K562 (cell line): ENCODE results near the gene ADAT1. TPM values are rescaled to one million over a fixed set of nuclear protein-coding genes. Genes with fewer than 3 reads are reported as not detected.

Source experiments
- ATAC-seq: fragments of 200-7000 bp; cut with Tn5 transposase; 3 replicates; pipeline ENCODE4 v1.9.1; 2020; ENCODE audit warnings: moderate library complexity
- BruUV-seq: library from RNA; stranded (reverse); fragments of 400-500 nt; replicated peaks from 2 replicates; lab custom pipeline; 2021; lab: Mats Ljungman, UMichigan
- CTCF ChIA-PET: fragments of 300-600 bp; formaldehyde crosslinking; extraction: SDS; loops from one replicate; lab custom pipeline; 2021; ENCODE audit warnings: low intra/inter-chr PET ratio; lab: Yijun Ruan, JAX
- POLR2A ChIA-PET: fragments of 300-600, 350-650 bp; sonication (Branson Sonifier 250); formaldehyde crosslinking; extraction: SDS; loops from one replicate; lab custom pipeline; 2021; ENCODE audit warnings: antibody characterized with exemption, inconsistent platforms; lab: Yijun Ruan, JAX
- DNase-seq, 4 experiments: peaks; one replicate each; pipeline versions ENCODE4 v3.0.0 to v3.0.0-alpha.2; 2011 to 2018; ENCODE audit warnings: low spot score in 3 of 4, mixed read lengths in 3 of 4; ENCODE audit errors: extremely low read depth in 1 of 4
- FAIRE-seq: peaks from 2 replicates; lab custom pipeline; 2011; peaks lifted over from hg19 to GRCh38; lab: Jason Lieb, UNC
- H2AFZ ChIP-seq: 2 replicates; pipeline ENCODE4 v1.6.0; 2011; ENCODE audit warnings: low read depth, low read length, control low read depth, inconsistent platforms
- H3K27ac ChIP-seq: fragments of 200-600 bp; 3 replicates; pipeline ENCODE4 v1.8.0; 2011; ENCODE audit warnings: low read depth, mild to moderate bottlenecking, control low read depth, inconsistent platforms, low read length, moderate library complexity, mixed read lengths; ENCODE audit errors: extremely low read depth
- H3K27me3 ChIP-seq, 2 experiments: fragments of 300-600 bp in 1 of 2; 2 replicates in 1 of 2; 3 replicates in 1 of 2; pipeline versions ENCODE4 v1.6.0 to v1.8.0; 2011; ENCODE audit warnings: inconsistent platforms in 2 of 2, low read length in 2 of 2, mild to moderate bottlenecking in 1 of 2, mixed read lengths in 1 of 2, moderate library complexity in 1 of 2; ENCODE audit not compliant: control insufficient read depth in 2 of 2, insufficient read depth in 2 of 2
- H3K36me3 ChIP-seq: fragments of 300-600 bp; 3 replicates; pipeline ENCODE4 v1.8.0; 2011; ENCODE audit warnings: mild to moderate bottlenecking, low read length, inconsistent platforms; ENCODE audit not compliant: control insufficient read depth, insufficient read depth
- H3K4me1 ChIP-seq, 2 experiments: fragments of 200-600 bp in 1 of 2; replicated peaks in 1 of 2; 2 replicates in 1 of 2; 3 replicates in 1 of 2; pipeline versions ENCODE4 v1.5.1 to v1.8.0; 2011; ENCODE audit warnings: inconsistent platforms in 2 of 2, low read length in 2 of 2, mild to moderate bottlenecking in 1 of 2, mixed read lengths in 1 of 2, moderate library complexity in 1 of 2; ENCODE audit not compliant: control insufficient read depth in 2 of 2, insufficient read depth in 2 of 2
- H3K4me2 ChIP-seq: 2 replicates; pipeline ENCODE4 v1.6.1; 2011; ENCODE audit warnings: low read length, control low read depth, inconsistent platforms, mixed read lengths; ENCODE audit not compliant: insufficient read depth
- H3K4me3 ChIP-seq: fragments of 200-600 bp; sonication (generic), shearing (Covaris generic); 2 replicates; pipeline ENCODE4 v1.5.1; 2016; ENCODE audit warnings: control low read depth, inconsistent platforms
- H3K79me2 ChIP-seq: fragments of 200-600 bp; 3 replicates; pipeline ENCODE4 v1.8.0; 2011; ENCODE audit warnings: low read length, inconsistent platforms; ENCODE audit not compliant: control insufficient read depth, insufficient read depth
- H3K9ac ChIP-seq, 2 experiments: 2 replicates each; pipeline versions ENCODE4 v1.6.0 to v1.6.1; 2011; ENCODE audit warnings: low read depth in 2 of 2, low read length in 2 of 2, control low read depth in 1 of 2, inconsistent platforms in 1 of 2, mild to moderate bottlenecking in 1 of 2, mixed read lengths in 1 of 2; ENCODE audit not compliant: insufficient read depth in 1 of 2
- H3K9me1 ChIP-seq: one replicate; pipeline ENCODE4 v1.6.0; 2011; ENCODE audit warnings: inconsistent platforms, mild to moderate bottlenecking, low read length, moderate library complexity; ENCODE audit not compliant: control insufficient read depth, insufficient read depth
- H3K9me3 ChIP-seq: replicated peaks from 2 replicates; pipeline ENCODE4 v1.5.1; 2011; ENCODE audit warnings: low read depth, low read length, inconsistent platforms; ENCODE audit not compliant: control insufficient read depth, insufficient read depth
- H4K20me1 ChIP-seq: replicated peaks from 2 replicates; pipeline ENCODE4 v1.6.1; 2011; ENCODE audit warnings: low read length, inconsistent platforms, mixed read lengths; ENCODE audit not compliant: control insufficient read depth, insufficient read depth
- BRF1 ChIP-seq: IDR thresholded peaks from 3 replicates; pipeline ENCODE4 v1.6.1; 2011; ENCODE audit warnings: borderline replicate concordance, mild to moderate bottlenecking; ENCODE audit not compliant: insufficient read length; ENCODE audit errors: extremely low read depth
- CHCHD3 ChIP-seq: fragments of 250-450 bp; sonication (Bioruptor Pico); IDR thresholded peaks from 2 replicates; pipeline ENCODE4 v2.1.2; 2022; ENCODE audit warnings: mild to moderate bottlenecking
- EHMT2 ChIP-seq: fragments of 450-650 bp; IDR thresholded peaks from 2 replicates; pipeline ENCODE4 v1.6.1; 2018; ENCODE audit warnings: antibody characterized with exemption
- FOS ChIP-seq: IDR thresholded peaks from 3 replicates; pipeline ENCODE4 v1.6.1; 2011; ENCODE audit not compliant: insufficient read length; ENCODE audit errors: extremely low read depth
- HMG20B ChIP-seq: fragments of 250-450 bp; sonication (Bioruptor Pico); IDR thresholded peaks from 2 replicates; pipeline ENCODE4 v1.5.0; 2021; ENCODE audit warnings: mild to moderate bottlenecking
- ILK ChIP-seq: fragments of 450-650 bp; IDR thresholded peaks from 2 replicates; pipeline ENCODE4 v1.6.1; 2016; ENCODE audit warnings: missing genetic modification characterization, low read depth, mild to moderate bottlenecking, missing compliant biosample characterization, moderate library complexity, borderline replicate concordance
- MCM2 ChIP-seq: fragments of 450-650 bp; IDR thresholded peaks from 2 replicates; pipeline ENCODE4 v1.6.1; 2017; ENCODE audit warnings: low read depth, mild to moderate bottlenecking
- MECOM ChIP-seq: fragments of 250-450 bp; sonication (Bioruptor Pico); IDR thresholded peaks from 2 replicates; pipeline ENCODE4 v1.8.0; 2022; ENCODE audit warnings: inconsistent platforms
- NFATC3 ChIP-seq: fragments of 450-650 bp; IDR thresholded peaks from 2 replicates; pipeline ENCODE4 v1.6.1; 2017; ENCODE audit warnings: mild to moderate bottlenecking
- NR3C1 ChIP-seq: sonication (generic); formaldehyde crosslinking; IDR thresholded peaks from 2 replicates; pipeline ENCODE4 v1.8.1; 2022; ENCODE audit warnings: missing genetic modification reagents
- SMARCA5 ChIP-seq: fragments of 450-650 bp; IDR thresholded peaks from 2 replicates; pipeline ENCODE4 v1.6.1; 2016
- SREBF2 ChIP-seq: sonication (generic); formaldehyde crosslinking; IDR thresholded peaks from 2 replicates; pipeline ENCODE4 v1.4.0; 2020; ENCODE audit warnings: mild to moderate bottlenecking, missing genetic modification reagents
- YY1 ChIP-seq, 3 experiments: IDR thresholded peaks; 2 replicates each; pipeline ENCODE4 v1.6.1; 2011; ENCODE audit warnings: low read length in 2 of 3, mild to moderate bottlenecking in 2 of 3, moderate library complexity in 2 of 3, borderline replicate concordance in 1 of 3, control low read depth in 1 of 3, low read depth in 1 of 3; ENCODE audit not compliant: insufficient read depth in 3 of 3, insufficient replicate concordance in 2 of 3, control insufficient read depth in 1 of 3, insufficient read length in 1 of 3; ENCODE audit errors: extremely low read depth in 1 of 3
- ZKSCAN1 ChIP-seq: fragments of 150-350 bp; IDR thresholded peaks from 2 replicates; pipeline ENCODE4 v1.6.1; 2016; ENCODE audit warnings: low read depth, low read length
- ZNF384 ChIP-seq: IDR thresholded peaks from 2 replicates; pipeline ENCODE4 v1.6.1; 2012; ENCODE audit warnings: low read depth, low read length, improper control_type of control experiment
- WGBS: fragments of 100-300 bp; shearing (Covaris generic); methylation state at CpG from one replicate; pipeline ENCODE4 v1.1.6; 2016; ENCODE audit warnings: low coverage, mixed read lengths; ENCODE audit not compliant: insufficient coverage; ENCODE audit errors: missing lambda C conversion rate; 5-methylcytosine and 5-hydroxymethylcytosine counted together
- in situ Hi-C: fragments of 300-500 bp; cut with MboI; formaldehyde crosslinking; loops from 4 replicates; pipeline ENCODE4 v1.15.0; 2018; ENCODE audit warnings: inconsistent platforms, mixed read lengths
- intact Hi-C: fragments of 100-400 bp; cut with micrococcal nuclease; formaldehyde crosslinking; loops from 2 replicates; pipeline ENCODE4 v1.14.2; 2022
- polyA plus RNA-seq, 8 experiments: library from polyadenylated mRNA; depleted of rRNA in 4 of 8; stranded (reverse) in 5 of 8; unstranded in 3 of 8; fragments of >200 nt; fragmentation: Nextera tagmentation in 2 of 8; fragmentation: Illumina TruSeq in 1 of 8; extraction: Ambion mirVana in 2 of 8; extraction: Trizol in 1 of 8; gene quantifications; 2 replicates each; pipeline versions ENCODE4 v1.2.1 to v1.2.3, GENCODE V29; 2011 to 2014; ENCODE audit warnings: inconsistent platforms in 1 of 8, missing spikeins in 1 of 8
- total RNA-seq, 7 experiments: library from RNA; depleted of rRNA in 6 of 7; stranded (reverse); fragments of >200 nt in 6 of 7; fragmentation: Illumina TruSeq in 2 of 7; extraction: Trizol in 2 of 7; gene quantifications; 2 replicates each; pipeline versions ENCODE4 v1.2.1 to v1.2.3, GENCODE V29; 2011 to 2021; ENCODE audit warnings: low replicate concordance in 1 of 7
- TF ChIP-seq, protein P1 (sequence below): fragments of 450-650 bp; formaldehyde crosslinking; IDR thresholded peaks from 2 replicates; pipeline ENCODE4 v1.4.0; 2022; ENCODE audit warnings: missing genetic modification characterization
- TF ChIP-seq, protein P2 (sequence below): sonication (generic); formaldehyde crosslinking; IDR thresholded peaks from 2 replicates; pipeline ENCODE4 v1.4.0; 2020; ENCODE audit warnings: mild to moderate bottlenecking, missing genetic modification reagents

ADAT1 gene
- total and polyA plus RNA-seq, 9 of the 15 experiments (the other 6 are each of a cell fraction or from before 2014, with no cell fraction given) = 16.0 to 36.7 (median 28.2) TPM

DNA sequence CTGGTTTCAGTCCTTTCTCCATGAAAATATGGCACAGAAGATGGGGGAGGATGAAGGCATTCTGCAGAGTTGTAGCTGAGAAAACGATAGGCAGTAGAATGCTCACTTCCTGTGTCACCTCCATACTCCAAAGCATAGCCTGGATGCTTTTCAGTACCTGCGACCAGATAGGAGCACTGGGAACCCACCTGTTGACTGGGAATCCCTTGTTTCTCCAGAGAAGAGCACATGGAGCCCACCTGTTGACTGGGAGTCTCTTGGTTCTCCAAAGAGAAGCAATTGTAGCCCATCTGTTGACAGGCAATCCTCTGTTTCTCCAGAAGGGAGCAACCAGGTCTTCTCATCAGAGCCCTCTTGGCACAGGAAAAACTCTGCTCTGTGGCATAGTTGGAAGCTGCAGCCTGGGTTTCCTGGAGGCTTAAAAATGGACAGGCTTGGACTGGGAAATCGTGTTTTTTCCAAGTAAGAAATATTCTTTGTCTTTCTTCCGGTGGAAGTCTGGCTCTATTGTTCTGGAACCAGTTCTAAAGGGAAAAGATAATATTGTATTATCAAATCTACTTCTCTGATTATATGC is 37.7 kb upstream of the ADAT1 start:
- WGBS = 37% methylated on average over 4 of the region's 4 CpGs

More for the DNA sequence above, 37.7 kb upstream of the ADAT1 start:
- intact Hi-C loops (no loop called here), in situ Hi-C loops (no loop called here)
- Histone ChIP-seq H3K9ac (no peak overlapping the region), H3K9me1 (no peaks in the 10 kb centered on the region), H3K4me1 (no peaks in the 10 kb centered on the region), H2AFZ (no peak overlapping the region), H3K4me2 (no peak overlapping the region), H3K36me3 (peaks cover 26% of the 10 kb centered on the region), H3K27me3 (no peaks in the 10 kb centered on the region), H3K27ac (no peak overlapping the region), H3K9me3 (no peaks in the 10 kb centered on the region), H3K79me2 (no peaks in the 10 kb centered on the region), H3K4me3 (no peak overlapping the region), H4K20me1 (no peaks in the 10 kb centered on the region)
- ChIA-PET POLR2A (interaction anchor here (1.2 to 2.2 kb wide), 2 partner anchors 9 to 15 kb away, joined by 4 to 5 read pairs; partner anchors contain the start of gene CPHXL2), CTCF (no interaction called here)
- FAIRE-seq (peak; percentile 15), DNase-seq (no peak), ATAC-seq (peak; percentile 19; the same call in 1 of the 3 replicates)
- no TSS peak for BruUV-seq
- TF ChIP-seq NFATC3 (no peak), MCM2 (no peak), MECOM (CRISPR knock-in tag) (no peak), SREBF2 (no peak), YY1 (IDR thresholded peaks at IDR 0.05; ENCODE audit: borderline replicate concordance in 1 of 3, control insufficient read depth in 1 of 3, extremely low read depth in 1 of 3, insufficient read depth in 3 of 3, insufficient read length in 1 of 3, insufficient replicate concordance in 2 of 3, low read depth in 1 of 3, low read length in 2 of 3) (no peak), FOS (no peak), HMG20B (no peak), EHMT2 (no peak), CHCHD3 (no peak), ZKSCAN1 (no peak), NR3C1 (CRISPR knock-in tag) (no peak), ZNF384 (no peak), SMARCA5 (no peak), BRF1 (no peak), ILK (tag) (no peak)
- TF ChIP-seq, protein P1, sequence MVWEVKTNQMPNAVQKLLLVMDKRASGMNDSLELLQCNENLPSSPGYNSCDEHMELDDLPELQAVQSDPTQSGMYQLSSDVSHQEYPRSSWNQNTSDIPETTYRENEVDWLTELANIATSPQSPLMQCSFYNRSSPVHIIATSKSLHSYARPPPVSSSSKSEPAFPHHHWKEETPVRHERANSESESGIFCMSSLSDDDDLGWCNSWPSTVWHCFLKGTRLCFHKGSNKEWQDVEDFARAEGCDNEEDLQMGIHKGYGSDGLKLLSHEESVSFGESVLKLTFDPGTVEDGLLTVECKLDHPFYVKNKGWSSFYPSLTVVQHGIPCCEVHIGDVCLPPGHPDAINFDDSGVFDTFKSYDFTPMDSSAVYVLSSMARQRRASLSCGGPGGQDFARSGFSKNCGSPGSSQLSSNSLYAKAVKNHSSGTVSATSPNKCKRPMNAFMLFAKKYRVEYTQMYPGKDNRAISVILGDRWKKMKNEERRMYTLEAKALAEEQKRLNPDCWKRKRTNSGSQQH (CRISPR knock-in tag) = no peak
- TF ChIP-seq, protein P2, sequence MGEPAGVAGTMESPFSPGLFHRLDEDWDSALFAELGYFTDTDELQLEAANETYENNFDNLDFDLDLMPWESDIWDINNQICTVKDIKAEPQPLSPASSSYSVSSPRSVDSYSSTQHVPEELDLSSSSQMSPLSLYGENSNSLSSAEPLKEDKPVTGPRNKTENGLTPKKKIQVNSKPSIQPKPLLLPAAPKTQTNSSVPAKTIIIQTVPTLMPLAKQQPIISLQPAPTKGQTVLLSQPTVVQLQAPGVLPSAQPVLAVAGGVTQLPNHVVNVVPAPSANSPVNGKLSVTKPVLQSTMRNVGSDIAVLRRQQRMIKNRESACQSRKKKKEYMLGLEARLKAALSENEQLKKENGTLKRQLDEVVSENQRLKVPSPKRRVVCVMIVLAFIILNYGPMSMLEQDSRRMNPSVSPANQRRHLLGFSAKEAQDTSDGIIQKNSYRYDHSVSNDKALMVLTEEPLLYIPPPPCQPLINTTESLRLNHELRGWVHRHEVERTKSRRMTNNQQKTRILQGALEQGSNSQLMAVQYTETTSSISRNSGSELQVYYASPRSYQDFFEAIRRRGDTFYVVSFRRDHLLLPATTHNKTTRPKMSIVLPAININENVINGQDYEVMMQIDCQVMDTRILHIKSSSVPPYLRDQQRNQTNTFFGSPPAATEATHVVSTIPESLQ (CRISPR knock-in tag) = no peak
